MM.1S (cell line): ENCODE data around the gene CDK6.

ENCODE experiments used
- EZH2 ChIP-seq: fragments of 300-600 bp; sonication (generic); optimal IDR thresholded peaks from 2 replicates; pipeline ENCODE3; 2017; ENCODE audit warnings: low read depth, mild to moderate bottlenecking, antibody characterized with exemption, low read length, mixed read lengths
- EZH2phosphoT487 ChIP-seq: fragments of 300-600 bp; sonication (generic); IDR thresholded peaks from 2 replicates; pipeline ENCODE4 v1.6.1; 2018; ENCODE audit warnings: antibody characterized with exemption, low read length
- TF ChIP-seq, protein P1 (sequence below): fragments of 300-600 bp; sonication (generic); IDR thresholded peaks from 2 replicates; pipeline ENCODE4 v1.5.1; 2016; ENCODE audit warnings: antibody characterized with exemption, low read length, mixed read lengths

DNA sequence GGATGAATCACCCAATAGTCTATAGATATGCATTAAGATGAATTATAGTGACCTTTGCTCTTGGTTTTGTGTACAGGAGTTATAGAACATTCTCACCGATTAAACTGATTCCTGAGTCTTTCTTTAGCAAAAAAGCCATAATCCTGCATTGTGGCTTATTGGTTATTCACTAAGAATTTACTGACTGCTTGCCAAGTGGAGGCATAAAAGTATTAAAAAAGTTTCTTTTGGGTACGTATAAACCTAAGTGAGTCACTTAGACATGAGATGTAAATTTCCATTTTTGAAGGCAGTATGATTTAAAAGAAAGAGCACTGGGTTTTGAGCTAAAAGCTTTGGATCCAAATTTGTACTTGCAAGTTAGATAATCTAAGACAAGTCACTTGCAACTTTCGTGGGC, 100.7 kb downstream of the CDK6 start:
- TF ChIP-seq, protein P1, sequence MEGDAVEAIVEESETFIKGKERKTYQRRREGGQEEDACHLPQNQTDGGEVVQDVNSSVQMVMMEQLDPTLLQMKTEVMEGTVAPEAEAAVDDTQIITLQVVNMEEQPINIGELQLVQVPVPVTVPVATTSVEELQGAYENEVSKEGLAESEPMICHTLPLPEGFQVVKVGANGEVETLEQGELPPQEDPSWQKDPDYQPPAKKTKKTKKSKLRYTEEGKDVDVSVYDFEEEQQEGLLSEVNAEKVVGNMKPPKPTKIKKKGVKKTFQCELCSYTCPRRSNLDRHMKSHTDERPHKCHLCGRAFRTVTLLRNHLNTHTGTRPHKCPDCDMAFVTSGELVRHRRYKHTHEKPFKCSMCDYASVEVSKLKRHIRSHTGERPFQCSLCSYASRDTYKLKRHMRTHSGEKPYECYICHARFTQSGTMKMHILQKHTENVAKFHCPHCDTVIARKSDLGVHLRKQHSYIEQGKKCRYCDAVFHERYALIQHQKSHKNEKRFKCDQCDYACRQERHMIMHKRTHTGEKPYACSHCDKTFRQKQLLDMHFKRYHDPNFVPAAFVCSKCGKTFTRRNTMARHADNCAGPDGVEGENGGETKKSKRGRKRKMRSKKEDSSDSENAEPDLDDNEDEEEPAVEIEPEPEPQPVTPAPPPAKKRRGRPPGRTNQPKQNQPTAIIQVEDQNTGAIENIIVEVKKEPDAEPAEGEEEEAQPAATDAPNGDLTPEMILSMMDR: no peak
- no peak for TF ChIP-seq EZH2
- TF ChIP-seq EZH2phosphoT487: no peak
